Dedifferentiated amniotic fluid mesenchymal stem cell (primary cell): ENCODE data around the gene MEIS3.
"Not testable (repeated sequence)": the region's sequence is repeated elsewhere in the genome, so short reads cannot be mapped to it uniquely, and the experiment has no call there.

Source experiments
- DNase-seq: peaks from one replicate; pipeline ENCODE4 v3.0.0-alpha.2; 2016; ENCODE audit errors: extremely low spot score

MEIS3 gene

DNA sequence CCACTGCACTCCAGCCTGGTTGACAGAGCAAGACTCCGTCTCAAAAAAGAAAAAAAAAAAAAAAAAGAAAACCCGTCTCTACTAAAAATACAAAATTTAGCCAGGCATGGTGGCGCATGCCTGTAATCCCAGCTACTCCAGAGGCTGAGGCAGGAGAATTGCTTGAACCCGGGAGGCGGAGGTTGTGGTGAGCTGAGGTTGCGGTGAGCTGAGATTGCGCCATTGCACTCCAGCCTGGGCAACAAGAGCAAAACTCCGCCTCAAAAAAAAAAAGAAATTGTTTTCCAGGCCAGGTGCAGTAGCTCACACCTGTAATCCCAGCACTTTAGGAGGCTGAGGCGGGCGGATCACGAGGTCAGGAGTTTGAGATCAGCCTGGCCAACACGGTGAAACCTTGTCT is 32.7 kb downstream of the MEIS3 start:
- DNase-seq, result not testable (repeated sequence)

DNA sequence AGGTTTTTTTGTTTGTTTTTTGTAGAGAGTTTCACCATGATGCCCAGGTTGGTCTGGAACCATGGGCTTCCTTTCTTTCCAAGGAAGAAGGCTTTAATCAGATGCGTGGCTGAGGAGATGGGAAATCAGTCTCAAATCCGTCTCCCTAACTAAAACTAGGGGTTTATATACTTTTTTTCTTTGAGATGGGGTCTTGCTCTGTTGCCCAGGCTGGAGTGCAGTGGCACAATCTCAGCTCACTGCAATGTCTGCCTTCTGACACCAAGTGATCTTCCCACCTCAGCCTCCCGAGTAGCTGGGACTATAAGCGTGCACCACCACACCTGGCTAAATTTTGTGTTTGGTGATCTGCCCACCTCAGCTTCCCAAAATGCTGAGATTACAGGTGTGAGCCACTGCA is 34.8 kb downstream of the MEIS3 start:
- not testable (repeated sequence) for DNase-seq

DNA sequence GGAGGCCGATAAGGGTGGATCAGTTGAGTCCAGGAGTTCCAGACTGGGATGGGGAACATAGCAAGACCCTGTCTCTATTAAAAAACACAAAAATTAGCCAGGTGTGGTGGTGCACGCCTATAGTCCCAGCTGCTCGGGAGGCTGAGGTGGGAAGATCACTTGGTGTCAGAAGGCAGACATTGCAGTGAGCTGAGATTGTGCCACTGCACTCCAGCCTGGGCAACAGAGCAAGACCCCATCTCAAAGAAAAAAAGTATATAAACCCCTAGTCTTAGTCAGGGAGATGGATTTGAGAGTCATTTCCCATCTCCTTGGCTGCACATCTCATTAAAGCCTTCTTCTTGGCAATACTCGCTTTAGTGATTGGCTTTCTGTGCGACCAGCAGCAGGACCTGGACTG is 35.4 kb downstream of the MEIS3 start:
- DNase-seq, result not testable (repeated sequence)

DNA sequence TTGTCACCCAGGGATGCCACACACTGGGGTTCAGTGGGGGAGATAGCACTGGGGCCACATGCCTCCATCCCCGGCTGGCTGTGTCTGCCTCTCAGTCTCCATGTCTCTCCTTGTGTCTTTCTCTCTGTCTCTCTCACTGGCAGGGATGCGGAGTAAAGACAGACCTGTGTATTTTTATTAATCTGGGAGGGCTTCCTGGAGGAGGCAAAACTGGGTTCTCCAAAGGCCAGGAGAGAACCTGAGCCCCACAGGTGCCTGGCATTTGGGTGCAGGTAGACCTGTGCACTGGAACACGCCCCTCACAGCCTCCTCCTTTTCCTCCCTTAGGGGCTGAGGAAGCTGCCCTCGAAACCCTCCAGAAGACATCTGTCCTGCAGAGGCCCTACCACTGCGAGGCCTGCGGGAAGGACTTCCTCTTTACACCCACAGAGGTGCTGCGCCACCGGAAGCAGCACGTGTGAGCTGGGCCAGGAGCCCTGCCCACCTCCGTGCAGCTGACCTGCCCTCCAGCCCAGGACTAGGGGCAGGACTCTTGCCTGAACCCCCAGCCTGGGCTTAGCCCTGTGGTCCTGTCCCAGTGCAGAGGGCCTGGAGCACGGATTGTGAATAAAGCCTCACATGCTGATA is 37.6 kb downstream of the MEIS3 start:
- no peak for DNase-seq

DNA sequence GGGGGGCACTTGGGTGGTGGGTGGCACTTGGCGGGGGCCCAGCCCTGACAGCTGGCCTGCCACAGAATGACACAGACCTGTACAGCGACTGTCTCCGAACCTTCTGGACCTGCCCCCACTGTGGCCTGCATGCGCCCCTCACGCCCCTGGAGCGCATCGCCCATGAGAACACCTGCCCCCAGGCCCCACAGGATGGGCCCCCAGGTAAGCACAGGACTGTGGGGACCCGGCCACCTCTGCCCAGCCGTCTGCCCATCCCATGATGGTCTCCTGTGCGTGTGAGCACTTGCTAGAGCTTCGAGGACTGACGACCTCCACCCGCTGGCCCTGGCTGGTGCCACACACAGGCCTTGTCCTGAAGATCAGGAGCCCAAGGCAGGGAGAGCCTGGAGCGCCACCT is 38.2 kb downstream of the MEIS3 start:
- DNase-seq, result no peak

DNA sequence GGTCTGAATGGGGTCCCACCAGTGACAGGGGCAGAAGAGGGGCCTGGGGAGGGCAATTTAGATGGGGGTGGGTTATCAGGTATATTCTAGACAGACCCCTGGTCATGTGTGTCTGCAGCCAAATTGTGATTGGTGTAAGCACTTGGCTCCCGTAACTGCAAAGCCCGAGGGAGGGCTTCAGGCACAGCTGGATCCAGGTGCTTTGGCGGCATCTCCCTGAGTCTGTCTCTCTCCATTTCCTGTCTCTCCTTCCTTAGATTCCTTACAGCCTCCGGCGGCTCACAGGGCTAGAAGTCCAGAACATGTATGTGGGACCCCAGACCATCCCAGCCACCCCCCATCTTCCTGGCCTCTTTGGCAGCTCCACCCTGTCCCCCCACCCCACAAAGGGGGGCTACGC is 38.8 kb downstream of the MEIS3 start:
- no peak for DNase-seq

DNA sequence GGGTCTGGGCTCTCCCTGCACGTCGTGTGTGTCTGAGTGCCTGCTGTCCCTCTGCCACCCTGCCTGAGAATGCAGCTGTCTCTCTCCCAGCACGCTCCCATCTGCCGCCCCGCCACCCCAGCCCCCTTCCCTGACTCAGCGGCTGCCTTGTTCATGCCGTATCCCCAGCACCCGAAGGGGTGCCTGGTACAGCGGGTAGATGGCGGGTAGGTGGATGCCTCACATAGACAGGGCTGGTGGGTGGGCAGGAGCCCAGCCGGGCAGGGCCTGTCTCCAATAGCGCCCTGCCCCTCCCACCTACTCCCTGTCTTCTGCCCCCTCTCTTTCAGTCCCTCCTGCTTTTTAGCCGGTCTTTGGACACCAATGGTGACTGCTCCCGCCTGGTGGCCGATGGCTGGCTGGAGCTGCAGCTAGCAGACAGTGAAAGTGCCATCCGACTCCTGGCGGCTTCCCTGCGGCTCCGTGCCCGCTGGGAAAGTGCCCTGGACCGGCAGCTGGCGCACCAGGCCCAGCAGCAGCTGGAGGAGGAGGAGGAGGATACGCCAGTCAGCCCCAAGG is 39.9 kb downstream of the MEIS3 start:
- no peak for DNase-seq

DNA sequence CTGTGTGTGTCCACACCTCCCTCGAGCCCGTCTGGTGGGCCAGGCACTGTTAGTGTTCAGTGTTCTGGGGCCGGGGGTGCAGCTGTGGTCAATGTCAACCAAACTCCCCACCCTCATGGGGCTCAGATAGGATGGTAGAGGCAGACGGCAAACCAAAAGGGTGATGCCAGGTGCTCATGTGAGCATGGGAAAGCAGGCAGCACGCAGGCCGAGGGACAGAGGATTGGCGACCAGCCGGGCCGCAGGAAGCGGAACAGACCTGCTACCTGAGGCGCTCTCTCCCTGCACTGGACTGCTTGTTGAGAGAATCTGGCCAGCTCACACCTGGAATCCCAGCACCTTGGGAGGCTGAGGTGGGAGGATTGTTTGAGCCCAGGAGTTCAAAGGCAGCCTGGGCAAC is 41.1 kb downstream of the MEIS3 start:
- no peak for DNase-seq

DNA sequence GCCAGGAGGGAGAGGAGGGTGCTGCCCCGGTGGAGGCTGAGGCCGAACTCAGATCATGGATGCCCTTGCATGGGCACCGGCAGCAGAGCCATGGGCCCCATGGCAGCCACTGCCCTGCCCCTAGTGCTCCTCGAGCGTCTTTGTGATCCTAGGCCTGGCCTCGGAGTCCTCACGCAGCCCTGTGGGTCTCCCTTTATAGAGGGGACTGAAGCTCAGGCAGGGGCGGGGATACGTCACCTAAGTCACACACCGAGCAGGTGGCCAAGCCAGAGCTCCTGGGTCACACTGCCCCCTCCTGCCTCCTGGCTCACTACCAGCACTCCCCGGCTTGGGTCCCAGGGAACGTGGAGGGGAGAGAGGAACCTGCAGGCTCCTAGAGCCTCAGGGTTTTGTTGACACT is 41.5 kb downstream of the MEIS3 start:
- no peak for DNase-seq

DNA sequence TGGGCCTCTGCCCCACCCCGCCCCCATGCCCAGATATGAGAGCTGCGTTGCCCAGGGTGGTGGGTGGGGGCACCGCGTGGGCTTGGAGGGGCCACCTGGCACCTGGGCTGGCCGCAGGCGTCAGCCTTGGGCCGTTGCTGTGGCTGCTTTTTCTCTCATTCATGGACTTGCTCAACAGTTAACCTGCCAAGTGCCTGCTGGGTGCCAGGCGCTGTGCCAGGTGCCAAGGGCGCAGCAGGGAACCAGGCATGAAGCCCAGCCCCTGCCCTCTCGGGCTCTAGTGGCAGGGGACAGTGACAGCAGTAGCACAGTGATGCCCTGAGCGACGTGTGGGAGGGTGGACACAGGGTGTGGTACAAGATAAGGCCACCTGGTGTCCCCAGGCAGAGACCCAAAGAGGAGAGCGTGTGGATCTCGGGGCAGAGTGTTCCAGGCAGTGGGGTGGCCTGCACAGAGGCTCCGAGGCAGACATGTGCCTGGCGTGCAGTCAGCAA is 42.1 kb downstream of the MEIS3 start:
- no peak for DNase-seq

DNA sequence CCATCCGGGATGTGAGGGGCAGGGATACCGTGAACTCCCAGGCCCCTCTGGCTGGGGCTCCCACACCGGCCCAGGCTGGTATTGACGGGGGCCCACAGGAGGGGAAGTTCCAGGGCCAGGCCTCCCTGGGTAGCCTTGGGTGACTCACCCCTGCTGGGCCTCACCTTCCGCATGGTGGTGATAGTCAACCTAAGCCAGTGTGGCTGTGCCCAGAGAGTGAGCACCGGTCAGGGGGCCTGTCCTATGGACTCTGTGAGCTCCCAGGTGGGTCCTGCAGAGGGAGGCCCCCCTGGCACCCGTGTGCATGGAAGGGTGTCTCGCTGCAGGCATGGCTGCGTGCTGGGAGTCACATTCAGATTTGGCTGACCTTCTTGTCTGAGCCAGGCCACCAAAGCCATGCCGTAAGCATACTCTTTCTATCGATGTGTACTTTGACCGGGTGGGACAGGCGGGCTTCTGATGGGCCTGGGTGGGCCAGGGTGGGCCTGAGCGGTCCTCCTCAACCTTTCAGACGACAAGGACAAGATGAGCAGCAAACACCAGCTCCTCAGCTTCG is 42.7 kb downstream of the MEIS3 start:
- no peak for DNase-seq

DNA sequence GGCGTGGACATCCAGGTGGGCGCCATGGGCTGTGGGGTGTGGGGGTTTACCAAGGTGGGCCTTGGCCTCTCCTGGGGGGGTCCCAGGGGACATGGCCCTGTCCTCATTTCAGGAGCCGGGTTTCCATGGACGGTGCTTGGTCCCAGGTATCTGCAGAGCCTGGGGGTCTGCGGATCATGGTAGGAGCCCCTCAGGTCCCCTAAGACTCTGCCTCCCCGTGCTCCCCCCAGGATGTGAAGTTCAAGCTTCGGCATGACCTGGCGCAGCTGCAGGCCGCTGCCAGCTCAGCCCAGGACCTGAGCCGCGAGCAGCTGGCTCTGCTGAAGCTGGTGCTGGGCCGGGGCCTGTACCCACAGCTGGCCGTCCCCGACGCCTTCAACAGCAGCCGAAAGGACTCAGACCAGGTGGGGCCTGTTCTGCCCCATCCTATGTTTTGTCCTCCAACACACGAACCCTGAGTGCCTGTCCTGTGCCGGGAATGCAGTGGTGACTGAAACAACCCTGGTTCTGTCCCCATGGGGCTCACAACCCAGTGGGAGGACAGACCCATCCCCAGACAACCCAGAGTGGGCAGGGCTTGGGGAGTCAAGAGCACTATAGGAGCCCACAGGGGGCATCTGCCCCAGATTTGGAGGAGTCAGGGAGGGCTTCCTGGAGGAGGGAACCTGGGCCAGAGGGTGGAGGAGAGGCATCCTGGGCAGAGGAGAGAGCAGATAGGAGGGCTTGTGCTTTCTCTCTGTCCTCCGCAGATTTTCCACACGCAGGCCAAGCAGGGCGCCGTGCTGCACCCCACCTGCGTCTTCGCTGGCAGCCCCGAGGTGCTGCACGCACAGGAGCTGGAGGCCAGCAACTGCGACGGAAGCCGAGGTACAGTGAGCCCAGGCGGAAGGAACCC is 43.4 kb downstream of the MEIS3 start:
- no peak for DNase-seq

DNA sequence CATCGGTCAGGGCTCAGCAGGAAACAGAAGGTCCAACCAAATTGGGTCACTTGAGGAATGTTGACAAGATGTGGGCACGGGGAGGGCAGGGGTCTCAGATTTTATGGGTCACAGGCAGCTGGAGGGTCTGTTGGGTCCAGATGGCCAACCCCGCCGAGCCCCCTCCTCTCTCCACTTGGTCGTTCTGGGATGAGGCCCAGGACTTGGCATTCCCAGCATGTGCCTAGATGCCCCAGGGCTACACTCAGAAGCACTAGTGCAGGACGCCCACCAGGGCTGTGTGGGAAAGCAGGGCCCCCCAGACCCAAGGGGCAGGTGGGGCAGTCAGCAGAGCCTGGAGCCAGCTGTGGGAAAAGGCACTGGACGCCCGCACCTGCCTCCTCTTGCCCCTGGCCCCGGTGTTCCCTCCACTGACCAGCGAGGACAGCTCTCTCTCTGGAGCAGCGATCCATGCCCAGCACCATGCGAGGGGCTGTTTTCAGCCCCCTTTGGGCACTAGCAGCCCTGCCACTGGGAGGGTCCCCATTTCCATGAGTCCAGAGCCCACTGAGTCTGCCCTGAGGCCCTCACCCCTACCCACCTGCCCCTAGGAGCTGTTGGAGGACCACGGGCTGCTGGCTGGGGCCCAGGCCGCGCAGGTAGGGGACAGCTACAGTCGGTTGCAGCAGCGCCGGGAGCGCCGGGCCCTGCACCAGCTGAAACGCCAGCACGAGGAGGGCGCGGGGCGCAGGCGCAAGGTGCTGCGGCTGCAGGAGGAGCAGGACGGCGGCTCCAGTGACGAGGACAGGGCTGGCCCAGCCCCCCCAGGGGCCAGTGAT is 44.2 kb downstream of the MEIS3 start:
- no peak for DNase-seq

DNA sequence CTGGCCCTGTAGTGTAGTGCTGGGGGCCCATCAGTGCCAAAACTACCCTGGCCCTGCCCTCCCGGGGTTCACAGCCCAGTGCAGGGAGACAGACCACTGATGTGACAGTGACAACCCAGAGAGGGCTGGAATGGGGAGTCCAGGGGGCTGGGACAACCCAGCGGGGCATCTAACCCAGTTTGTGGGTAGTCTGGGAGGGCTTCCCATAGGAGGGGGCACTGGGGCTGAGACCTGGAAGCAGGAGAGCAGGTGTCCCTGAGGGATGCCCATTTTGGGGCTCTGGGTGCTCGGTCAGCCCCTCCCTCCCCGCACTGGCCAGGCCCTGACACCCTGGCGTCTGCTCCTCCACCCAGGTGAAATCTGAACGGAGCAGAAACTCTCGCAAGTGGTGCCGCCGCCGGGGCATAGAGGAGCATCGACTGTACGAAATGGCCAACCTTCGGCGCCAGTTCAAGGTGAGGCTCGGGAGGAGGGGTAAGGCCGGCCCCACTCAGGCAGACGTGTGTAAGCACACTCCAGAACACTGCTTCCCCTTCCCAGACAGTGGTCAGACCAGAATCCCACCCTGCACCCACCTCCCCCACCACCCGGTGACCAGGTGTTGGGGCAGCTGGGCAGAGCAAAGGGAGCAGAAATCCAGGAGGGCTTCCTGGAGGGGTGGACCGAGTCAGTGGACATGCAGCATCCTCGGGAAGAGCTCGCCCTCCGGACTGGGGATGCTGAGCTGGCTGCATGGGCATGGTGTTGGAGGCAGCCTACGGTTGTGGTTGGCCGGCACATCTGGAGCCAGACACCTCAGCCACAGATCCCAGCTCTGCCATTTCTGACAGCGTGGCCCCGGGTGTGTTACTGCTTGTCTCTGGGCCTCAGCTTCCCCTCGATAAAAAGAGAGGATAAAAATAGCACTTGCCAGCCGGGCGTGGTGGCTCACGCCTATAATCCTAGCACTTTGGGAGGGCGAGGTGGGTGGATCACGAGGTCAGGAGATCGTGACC is 45.8 kb downstream of the MEIS3 start:
- DNase-seq, result no peak

DNA sequence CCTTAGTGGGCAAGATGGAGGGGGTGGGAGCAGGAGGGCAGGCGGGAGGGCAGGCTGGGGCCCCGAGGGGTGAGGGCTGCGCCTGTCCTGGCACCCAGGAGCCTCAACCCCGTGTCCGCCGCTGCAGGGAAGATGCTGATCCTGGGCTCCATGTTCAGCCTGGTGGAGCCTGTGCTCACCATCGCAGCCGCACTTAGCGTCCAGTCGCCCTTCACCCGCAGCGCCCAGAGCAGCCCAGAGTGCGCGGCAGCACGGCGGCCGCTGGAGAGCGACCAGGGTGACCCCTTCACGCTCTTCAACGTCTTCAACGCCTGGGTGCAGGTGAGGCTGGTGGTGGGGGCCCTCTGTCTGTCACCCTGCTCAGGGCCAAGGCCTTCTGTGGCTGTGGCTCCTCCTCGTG is 46.7 kb downstream of the MEIS3 start:
- DNase-seq, result no peak

DNA sequence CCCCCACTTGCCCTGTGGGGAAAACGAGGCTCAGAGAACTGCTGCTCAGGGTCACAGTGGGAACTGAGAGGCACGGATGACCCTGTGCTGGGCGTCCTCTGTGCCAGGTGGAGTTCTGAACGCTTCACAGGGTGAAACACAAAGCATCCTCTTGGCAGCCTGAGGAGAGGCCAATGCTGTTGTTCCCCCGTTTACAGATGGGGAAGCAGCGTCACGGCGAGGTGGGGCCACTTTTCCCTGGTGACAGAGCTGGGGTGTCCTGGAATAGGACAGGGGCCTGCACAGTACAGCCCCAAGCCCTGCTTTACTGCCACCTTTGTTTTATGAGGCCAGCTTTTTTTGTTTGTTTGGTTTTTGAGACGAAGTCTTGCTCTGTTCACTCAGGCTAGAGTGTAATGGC is 48.1 kb downstream of the MEIS3 start:
- no peak for DNase-seq

DNA sequence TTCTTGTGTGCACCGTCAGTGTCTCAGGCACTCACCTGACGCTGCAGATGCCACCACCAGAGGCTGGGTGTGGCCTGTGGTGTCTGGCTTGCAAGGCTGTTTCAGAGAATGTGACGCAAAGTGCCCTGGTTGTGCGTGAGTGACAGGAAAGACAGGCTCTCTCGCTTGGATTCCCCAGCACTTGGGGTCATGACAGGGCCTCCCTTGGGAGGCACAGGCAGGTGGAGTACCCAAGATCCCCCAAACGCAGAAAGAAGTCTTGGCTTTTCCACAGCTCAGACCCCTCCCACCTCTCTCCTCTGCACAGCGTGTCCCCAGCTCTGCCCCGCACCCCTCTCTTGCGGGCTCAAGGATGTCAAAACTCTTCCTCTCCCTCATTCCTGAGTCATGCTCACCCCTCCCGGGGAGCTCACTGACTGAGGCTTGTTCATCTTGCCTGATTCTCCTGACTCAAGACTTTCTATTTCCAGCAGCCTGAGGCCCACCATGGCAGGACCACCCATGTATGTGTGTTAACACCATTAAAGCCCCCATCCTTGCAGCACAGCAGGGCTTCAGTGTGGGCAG is 49.2 kb downstream of the MEIS3 start:
- peak; percentile 48 for DNase-seq

DNA sequence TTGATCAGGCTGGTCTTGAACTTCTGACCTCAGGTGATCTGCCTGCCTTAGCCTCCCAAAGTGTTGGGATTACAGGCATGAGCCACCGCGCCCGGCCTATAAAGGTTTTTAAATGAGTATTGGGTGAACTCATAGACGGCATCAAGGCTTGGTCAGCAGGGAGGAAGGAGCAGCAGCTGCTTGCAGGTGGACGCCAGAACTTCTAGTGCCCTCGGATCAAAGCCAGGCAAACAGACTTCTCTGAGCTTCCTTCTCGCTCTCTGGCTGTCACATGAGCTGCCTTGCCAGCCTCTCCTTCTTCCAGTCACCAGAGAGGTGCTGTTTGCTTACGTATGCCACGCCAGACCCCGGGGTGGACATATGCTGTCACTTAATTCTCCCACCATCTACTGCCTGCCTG is 53.9 kb downstream of the MEIS3 start:
- not testable (repeated sequence) for DNase-seq

DNA sequence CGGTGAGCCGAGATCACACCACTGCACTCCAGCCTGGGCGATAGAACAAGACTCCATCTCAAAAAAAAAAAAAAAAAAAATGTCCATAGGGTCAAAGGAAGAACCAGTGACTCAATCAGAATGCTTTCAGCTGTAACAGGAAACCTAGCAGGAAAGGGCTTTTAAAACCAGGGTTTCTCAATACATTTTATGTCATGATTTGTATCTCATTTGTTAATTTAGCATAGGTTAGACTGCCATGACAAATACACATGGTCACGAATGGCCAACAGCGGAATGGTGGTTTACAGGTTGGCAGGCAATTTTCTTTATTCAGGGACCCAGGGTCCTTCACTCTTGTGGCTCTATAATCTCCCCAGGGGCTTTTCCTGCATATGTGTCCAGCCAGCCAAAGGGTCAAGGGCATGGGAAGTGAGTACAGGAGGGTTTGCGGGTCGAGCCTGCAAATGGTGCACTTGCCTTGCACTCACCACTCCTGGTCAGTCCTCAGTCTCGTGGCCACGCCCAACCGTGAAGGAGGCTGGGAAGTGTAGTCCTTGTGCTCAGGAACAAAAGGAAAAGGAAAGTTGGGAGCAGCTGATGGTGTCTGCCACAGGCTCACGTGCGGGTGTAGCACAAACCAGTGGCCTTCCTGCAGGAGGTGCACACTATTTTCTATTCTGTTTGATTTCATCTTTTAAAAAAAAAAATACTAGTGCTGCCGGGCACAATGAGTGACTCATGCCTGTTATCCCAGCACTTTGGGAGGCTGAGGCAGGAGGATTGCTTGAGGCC is 55.4 kb downstream of the MEIS3 start:
- DNase-seq, result no peak
